ENCODE data around the gene SLC35E1. TPM values are rescaled to one million over a fixed set of nuclear protein-coding genes. Genes with fewer than 3 reads are reported as not detected.

Gene SLC35E1
- total and polyA plus RNA-seq, 2 of the 13 experiments (the other 11 are each of a cell fraction or from before 2014, with no cell fraction given): 21.2 to 46.5 TPM

DNA sequence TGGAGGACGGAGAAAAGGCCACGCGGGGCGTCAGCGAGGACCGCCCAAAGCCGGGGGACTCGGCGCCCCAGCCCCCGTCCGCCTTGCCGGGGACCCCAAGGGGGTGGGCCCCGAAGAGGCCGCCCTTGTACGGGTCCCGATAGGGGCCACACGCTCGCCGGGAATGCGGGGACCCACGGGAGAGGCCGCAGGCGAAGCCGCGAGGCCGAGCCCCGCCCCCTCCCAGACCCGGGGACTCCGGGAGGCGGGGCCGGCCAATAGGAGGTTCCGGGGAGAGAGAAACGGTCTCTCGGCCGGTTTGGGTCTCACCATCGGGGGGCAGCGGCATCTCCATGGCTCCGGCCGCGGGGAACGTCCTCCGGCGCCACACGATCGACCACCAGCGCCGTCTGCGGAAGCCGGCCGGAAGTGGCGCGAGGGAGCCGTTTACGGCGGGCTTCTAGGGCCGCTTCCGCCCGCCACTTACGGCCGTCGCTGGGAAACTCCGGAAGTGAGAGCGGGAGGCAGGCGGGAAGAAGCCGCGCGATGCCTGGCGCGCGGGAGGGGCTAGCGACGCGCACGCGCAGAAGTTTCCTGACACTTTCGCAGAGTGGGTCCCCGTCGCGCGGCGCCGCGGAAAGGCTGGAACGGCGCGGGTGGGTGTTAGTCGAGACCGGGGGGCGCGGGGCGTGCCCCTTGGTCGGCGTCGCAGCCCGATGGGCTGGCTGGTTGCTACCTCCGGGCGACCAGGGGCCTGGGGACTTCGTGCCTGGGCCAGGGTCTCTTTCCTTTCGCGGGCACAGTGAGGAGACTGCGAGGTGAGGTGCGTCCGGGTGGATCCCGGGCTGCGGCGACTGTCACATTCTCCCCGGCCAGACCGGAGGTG, 29.9 kb downstream of the SLC35E1 start, which contains the start of gene CHERP (continued):
- TF ChIP-seq, protein P1, sequence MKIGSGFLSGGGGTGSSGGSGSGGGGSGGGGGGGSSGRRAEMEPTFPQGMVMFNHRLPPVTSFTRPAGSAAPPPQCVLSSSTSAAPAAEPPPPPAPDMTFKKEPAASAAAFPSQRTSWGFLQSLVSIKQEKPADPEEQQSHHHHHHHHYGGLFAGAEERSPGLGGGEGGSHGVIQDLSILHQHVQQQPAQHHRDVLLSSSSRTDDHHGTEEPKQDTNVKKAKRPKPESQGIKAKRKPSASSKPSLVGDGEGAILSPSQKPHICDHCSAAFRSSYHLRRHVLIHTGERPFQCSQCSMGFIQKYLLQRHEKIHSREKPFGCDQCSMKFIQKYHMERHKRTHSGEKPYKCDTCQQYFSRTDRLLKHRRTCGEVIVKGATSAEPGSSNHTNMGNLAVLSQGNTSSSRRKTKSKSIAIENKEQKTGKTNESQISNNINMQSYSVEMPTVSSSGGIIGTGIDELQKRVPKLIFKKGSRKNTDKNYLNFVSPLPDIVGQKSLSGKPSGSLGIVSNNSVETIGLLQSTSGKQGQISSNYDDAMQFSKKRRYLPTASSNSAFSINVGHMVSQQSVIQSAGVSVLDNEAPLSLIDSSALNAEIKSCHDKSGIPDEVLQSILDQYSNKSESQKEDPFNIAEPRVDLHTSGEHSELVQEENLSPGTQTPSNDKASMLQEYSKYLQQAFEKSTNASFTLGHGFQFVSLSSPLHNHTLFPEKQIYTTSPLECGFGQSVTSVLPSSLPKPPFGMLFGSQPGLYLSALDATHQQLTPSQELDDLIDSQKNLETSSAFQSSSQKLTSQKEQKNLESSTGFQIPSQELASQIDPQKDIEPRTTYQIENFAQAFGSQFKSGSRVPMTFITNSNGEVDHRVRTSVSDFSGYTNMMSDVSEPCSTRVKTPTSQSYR (CRISPR knock-in tag; IDR thresholded peaks at IDR 0.05; ENCODE audit: borderline replicate concordance): peak; percentile 27; the same call in 1 of the 2 replicates
- TF ChIP-seq, protein P2, sequence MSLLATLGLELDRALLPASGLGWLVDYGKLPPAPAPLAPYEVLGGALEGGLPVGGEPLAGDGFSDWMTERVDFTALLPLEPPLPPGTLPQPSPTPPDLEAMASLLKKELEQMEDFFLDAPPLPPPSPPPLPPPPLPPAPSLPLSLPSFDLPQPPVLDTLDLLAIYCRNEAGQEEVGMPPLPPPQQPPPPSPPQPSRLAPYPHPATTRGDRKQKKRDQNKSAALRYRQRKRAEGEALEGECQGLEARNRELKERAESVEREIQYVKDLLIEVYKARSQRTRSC (CRISPR knock-in tag; IDR thresholded peaks at IDR 0.05; ENCODE audit: low read depth): no peak
- TF ChIP-seq MBD4 (IDR thresholded peaks at IDR 0.05; ENCODE audit: borderline replicate concordance, low read length) (no peak), GATAD2A (CRISPR knock-in tag; IDR thresholded peaks at IDR 0.05) (no peak), ZNF235 (CRISPR knock-in tag; IDR thresholded peaks at IDR 0.05; ENCODE audit: borderline replicate concordance) (no peak), ZNF124 (CRISPR knock-in tag; IDR thresholded peaks at IDR 0.05) (no peak), POLR2G (IDR thresholded peaks at IDR 0.05; ENCODE audit: low read depth, low read length) (peak; percentile 89), NAIF1 (CRISPR knock-in tag; IDR thresholded peaks at IDR 0.05; ENCODE audit: borderline replicate concordance) (peak; percentile 90), ATF1 (CRISPR knock-in tag; IDR thresholded peaks at IDR 0.05) (0 out of 2 replicates have a peak, but pooled peaks have one; percentile 49), FLYWCH1 (CRISPR knock-in tag; IDR thresholded peaks at IDR 0.05) (no peak), ZC3H13 (CRISPR knock-in tag; IDR thresholded peaks at IDR 0.05) (peak; percentile 76), ZNF234 (CRISPR knock-in tag; conservative IDR thresholded peaks at IDR 0.05) (no peak), GTF3A (CRISPR knock-in tag; conservative IDR thresholded peaks at IDR 0.05) (0 out of 2 replicates have a peak, but pooled peaks have one; percentile 52), MED13 (CRISPR knock-in tag; IDR thresholded peaks at IDR 0.05) (no peak; the same call in 1 of the 2 replicates), ARNT2 (CRISPR knock-in tag; IDR thresholded peaks at IDR 0.05; ENCODE audit: low read depth) (peak; percentile 84; the same call in 1 of the 2 replicates)
- TF ChIP-seq, protein P3, sequence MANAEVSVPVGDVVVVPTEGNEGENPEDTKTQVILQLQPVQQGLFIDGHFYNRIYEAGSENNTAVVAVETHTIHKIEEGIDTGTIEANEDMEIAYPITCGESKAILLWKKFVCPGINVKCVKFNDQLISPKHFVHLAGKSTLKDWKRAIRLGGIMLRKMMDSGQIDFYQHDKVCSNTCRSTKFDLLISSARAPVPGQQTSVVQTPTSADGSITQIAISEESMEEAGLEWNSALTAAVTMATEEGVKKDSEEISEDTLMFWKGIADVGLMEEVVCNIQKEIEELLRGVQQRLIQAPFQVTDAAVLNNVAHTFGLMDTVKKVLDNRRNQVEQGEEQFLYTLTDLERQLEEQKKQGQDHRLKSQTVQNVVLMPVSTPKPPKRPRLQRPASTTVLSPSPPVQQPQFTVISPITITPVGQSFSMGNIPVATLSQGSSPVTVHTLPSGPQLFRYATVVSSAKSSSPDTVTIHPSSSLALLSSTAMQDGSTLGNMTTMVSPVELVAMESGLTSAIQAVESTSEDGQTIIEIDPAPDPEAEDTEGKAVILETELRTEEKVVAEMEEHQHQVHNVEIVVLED (CRISPR knock-in tag; IDR thresholded peaks at IDR 0.05; ENCODE audit: borderline replicate concordance): peak; percentile 92
- TF ChIP-seq, protein P4, sequence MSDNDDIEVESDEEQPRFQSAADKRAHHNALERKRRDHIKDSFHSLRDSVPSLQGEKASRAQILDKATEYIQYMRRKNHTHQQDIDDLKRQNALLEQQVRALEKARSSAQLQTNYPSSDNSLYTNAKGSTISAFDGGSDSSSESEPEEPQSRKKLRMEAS (IDR thresholded peaks at IDR 0.05): peak; percentile 74
- TF ChIP-seq, protein P5, sequence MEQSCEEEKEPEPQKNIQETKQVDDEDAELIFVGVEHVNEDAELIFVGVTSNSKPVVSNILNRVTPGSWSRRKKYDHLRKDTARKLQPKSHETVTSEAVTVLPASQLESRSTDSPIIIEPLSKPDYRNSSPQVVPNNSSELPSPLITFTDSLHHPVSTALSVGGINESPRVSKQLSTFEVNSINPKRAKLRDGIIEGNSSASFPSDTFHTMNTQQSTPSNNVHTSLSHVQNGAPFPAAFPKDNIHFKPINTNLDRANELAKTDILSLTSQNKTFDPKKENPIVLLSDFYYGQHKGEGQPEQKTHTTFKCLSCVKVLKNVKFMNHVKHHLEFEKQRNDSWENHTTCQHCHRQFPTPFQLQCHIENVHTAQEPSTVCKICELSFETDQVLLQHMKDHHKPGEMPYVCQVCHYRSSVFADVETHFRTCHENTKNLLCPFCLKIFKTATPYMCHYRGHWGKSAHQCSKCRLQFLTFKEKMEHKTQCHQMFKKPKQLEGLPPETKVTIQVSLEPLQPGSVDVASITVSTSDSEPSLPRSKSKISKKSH (CRISPR knock-in tag; IDR thresholded peaks at IDR 0.05; ENCODE audit: borderline replicate concordance): 0 out of 2 replicates have a peak, but pooled peaks have one; percentile 16
- TF ChIP-seq, protein P6, sequence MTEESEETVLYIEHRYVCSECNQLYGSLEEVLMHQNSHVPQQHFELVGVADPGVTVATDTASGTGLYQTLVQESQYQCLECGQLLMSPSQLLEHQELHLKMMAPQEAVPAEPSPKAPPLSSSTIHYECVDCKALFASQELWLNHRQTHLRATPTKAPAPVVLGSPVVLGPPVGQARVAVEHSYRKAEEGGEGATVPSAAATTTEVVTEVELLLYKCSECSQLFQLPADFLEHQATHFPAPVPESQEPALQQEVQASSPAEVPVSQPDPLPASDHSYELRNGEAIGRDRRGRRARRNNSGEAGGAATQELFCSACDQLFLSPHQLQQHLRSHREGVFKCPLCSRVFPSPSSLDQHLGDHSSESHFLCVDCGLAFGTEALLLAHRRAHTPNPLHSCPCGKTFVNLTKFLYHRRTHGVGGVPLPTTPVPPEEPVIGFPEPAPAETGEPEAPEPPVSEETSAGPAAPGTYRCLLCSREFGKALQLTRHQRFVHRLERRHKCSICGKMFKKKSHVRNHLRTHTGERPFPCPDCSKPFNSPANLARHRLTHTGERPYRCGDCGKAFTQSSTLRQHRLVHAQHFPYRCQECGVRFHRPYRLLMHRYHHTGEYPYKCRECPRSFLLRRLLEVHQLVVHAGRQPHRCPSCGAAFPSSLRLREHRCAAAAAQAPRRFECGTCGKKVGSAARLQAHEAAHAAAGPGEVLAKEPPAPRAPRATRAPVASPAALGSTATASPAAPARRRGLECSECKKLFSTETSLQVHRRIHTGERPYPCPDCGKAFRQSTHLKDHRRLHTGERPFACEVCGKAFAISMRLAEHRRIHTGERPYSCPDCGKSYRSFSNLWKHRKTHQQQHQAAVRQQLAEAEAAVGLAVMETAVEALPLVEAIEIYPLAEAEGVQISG (CRISPR knock-in tag; IDR thresholded peaks at IDR 0.05): peak; percentile 93

Measured in HepG2 (cell line).